GM12874 (cell line): Measurements from ENCODE around the gene WDR88.

Experiments used
- CTCF ChIP-seq: IDR thresholded peaks from 2 replicates; pipeline ENCODE4 v1.5.1; 2011; ENCODE audit warnings: low read depth, mild to moderate bottlenecking, control low read depth, low read length, moderate library complexity; ENCODE audit not compliant: insufficient read depth

WDR88 gene

DNA sequence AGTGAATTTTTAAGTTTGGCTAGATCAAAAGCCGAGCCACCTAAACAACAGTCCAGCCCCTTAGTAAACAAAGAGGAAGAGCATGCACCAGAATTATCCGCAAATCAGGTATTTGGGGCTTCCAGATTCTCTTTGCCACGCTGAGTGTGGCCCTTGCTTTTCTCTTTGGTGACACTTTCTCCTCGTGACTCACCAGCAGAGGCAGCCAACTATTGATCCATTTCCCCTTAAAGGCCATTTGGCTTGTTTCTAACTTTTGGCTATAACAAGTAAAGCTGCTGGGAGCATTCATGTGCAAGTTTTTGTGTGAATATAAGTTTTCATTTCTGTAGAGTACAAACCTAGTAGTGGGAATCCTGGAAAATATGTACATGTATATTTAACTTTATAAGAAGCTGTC lies 17.6 kb upstream of the WDR88 start:
- no peak for TF ChIP-seq CTCF

DNA sequence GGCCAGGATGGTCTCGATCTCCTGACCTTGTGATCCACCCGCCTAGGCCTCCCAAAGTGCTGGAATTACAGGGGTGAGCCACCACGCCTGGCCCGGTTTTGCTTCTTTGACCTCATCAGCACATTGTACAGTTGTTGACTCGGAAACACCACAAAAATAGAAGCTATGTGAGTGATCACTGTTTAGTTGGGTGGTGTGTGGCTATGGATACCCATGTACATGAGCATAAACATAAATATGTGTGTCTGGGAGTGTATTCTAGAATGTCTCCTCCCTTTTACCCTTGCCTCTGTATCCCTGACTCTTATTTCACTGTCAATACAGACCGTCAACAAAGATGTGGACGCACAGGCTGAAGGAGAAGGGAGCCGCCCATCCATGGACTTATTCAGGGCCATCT lies 14.4 kb upstream of the WDR88 start:
- TF ChIP-seq CTCF: no peak

- no peak for TF ChIP-seq CTCF
Observed at GRCh38 chr19:33118643-33119042, 13.3 kb upstream of the WDR88 start.

- no peak for TF ChIP-seq CTCF
Observed at GRCh38 chr19:33124207-33125098, 7.5 kb upstream of the WDR88 start.

GRCh38 chr19:33125929-33126388 lies 6.0 kb upstream of the WDR88 start:
- TF ChIP-seq CTCF: peak; percentile 80

DNA sequence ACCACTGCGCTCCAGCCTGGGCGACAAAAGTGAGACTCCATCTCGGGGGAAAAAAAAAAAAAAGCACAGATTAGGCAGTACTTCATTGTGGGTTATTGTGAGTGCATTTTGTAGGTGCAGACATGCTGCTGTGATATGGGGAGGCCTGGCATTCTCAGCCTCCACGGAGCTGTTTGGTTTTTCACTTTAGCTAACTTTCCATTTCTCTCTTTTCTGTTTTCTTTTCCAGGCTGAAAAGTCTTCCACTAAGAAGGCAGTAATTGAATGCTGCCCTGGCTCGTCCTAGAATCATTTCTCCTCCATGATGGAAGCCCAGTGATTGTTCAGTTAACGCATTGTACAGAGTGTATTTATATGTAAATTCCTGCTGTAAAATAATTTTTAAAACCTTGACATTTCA lies 2.0 kb upstream of the WDR88 start:
- no peak for TF ChIP-seq CTCF

GRCh38 chr19:33130433-33130832 lies 1.5 kb upstream of the WDR88 start:
- TF ChIP-seq CTCF: no peak
